RPMI7951 (cell line): ENCODE results near the gene CCNJL. TPM values are rescaled to one million over a fixed set of nuclear protein-coding genes. Genes with fewer than 3 reads are reported as not detected.
A peak's percentile ranks its signal among the peaks of the same experiment; 100 is the strongest.

Experiments
- DNase-seq: peaks from one replicate; pipeline ENCODE4 v3.0.0-alpha.2; 2012; ENCODE audit warnings: low read depth
- total RNA-seq: library from RNA; depleted of rRNA; stranded (reverse); fragments of >200 nt; shearing (Covaris generic); gene quantifications from 2 replicates; pipeline ENCODE4 v1.2.3, GENCODE V29; 2014

CCNJL gene
- total RNA-seq, 1 experiment from 2014 or later: 3.0 TPM

DNA sequence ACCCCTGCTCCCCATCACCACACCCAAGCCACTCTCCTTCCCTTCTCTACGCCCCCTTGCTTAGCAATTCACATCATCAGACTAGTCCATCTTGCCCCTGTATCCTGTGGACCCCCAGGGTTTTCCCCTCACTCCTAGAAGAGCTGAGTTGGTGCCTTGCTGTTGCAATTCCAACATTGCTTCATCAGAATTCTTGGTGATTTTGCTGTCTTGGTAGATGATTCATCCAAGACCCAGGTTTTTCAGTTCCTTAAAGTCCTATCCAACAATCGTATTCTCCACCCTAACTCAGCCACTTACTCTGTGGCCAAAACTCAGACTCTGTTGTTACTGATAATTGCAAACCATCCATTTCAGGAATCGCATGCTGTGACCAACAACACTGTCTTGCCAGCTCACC lies 21.4 kb upstream of the CCNJL start:
- no peak for DNase-seq

DNA sequence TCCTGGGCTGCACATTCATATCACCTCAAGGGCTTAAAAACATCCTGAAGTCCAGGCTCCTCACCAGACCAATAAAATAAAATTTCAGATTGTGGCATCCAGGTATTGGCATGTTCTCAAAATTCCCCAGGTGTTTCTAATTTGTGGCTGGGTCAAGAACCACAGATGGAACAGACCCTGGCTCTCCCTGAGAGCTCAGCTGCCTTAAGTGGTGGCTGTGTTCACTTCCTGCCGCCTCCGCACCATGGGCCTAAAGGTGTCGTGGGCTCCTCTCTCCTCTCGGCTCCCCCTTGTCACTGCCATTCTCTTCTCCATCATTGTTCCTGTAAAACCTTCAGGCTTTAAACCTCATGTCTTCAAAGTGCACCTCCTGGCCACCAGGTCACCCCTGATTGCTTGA lies 17.8 kb upstream of the CCNJL start:
- peak; percentile 7 for DNase-seq

DNA sequence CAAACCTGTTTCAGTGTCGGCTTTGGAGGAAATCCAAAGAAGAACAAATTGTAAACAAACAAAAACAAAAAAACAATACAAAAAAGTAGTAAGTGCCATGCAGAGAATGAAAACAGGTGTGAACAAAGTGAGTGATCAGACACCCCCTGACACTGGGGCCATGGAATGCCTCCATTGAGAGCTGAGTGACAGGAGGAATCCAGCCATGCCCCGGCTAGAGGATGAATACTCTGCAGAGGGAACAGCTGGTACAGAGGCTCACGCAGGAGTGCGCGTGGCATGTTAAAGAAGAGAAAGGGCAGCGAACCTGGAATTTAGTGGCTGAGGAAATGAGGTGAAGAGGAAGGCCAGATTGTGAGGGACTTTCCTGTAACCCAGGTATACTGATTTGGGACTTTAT lies 15.5 kb upstream of the CCNJL start:
- DNase-seq: no peak

DNA sequence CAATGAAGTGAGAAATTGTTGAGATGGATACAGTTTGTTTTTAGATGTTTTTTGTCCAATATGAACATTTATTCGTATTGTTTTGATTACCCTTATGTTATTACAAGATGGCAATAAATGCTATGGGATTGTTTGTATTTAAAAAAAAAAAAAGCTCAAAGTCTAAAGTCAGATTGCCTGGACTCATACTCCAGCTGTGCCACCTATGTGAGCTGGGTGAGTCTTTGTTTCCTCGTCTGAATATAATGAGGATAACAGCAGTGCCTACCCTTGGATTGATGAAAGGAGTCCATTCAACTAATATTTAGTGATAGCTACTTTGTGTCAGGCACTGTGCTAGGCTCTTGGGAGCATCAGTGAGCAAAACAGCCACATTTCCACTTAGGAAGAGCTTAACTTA lies 14.6 kb upstream of the CCNJL start:
- no peak for DNase-seq

DNA sequence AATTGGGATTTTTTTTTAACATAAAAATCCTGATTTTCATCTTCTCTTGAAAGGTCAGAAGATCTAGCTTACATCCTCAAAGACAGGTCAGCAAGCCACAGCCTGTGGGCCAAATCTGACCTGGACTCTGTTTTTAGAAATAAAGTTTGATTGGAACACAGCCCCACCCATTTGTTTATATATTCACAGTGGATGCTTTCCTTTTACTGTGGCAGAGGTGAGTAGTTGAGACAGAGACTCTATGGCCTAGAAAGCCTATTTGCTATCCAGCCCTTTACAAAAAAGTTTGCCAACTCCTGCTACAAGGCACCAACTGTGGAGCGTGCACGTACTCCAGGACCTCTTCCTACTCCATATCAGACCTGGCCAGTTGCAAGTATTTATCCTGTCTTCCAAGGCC lies 13.4 kb upstream of the CCNJL start:
- no peak for DNase-seq

DNA sequence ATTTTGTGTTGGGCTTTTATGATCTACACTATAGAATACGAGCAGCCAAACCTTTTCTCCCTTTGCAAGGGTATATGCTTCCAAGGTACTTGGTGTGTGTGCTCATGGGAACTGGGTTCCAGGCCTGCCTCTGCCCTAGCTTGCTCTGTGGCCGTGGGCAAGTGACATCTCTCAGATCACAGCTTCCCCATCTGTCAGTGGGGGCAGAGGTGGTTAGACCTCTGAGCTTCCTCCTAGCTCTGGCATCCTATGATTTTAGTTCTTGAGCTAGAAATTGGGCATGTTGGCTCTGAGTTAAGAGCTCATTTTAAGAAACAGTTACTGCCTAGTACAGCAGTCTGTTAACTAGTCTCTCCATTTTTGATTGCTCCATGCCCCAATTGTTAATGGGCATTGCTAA lies 12.5 kb upstream of the CCNJL start:
- no peak for DNase-seq

DNA sequence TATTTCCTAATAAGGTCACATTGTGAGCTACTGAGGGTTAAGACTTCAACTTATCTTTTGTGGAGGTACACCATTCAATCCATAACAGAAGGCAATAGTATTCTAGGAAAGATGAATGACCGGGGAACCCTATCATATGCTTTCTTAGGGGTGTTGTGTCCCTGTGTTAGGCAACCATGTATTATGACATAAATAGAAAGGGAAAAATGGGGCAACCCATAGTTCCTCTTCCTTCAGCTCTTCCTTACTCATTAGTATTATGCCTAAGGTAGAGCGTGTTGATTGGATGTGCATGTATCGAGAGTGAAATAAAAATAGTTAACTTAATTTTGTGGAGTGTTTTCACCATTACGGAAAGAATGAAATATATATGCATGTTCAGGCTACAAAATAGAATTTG lies 6.0 kb upstream of the CCNJL start:
- DNase-seq: no peak

DNA sequence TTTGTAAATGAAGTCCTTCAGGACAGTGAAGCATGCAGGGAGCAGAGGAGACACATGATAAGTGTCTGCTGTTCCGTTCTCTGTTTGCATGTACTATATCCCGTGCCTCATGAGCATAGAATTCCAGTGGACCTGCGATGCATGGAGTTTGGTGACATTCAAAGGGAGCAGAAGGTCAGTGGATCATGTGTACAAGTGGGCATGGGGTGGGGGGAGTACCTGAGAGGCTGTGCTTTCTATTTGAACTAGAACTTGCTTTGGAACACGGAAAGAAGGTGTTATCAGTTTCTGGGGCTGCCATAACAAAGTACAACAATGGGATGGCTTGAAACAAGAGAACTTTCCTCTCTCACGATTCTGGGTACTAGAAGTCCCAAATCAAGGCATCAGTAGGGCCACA lies 5.1 kb upstream of the CCNJL start:
- DNase-seq: no peak

DNA sequence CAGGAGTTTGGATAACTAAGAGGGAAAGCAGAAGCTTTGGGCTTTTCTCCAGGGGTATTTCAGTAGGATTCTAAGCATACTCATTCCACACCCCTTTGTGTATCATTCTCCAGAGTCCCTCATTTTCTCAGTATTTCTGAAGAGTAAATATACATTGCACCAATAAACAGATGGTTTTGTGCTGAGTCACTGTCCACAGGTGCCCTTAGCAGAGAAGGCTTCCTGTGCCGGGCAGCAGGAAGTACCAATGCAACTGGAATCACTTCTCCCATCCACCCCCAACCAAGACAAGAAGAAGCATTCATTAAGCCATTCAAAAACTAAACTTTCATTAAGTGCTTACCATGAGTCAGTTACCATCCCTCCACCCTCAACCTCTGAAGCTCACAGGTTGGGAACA lies 3.6 kb upstream of the CCNJL start:
- peak; percentile 64 for DNase-seq

DNA sequence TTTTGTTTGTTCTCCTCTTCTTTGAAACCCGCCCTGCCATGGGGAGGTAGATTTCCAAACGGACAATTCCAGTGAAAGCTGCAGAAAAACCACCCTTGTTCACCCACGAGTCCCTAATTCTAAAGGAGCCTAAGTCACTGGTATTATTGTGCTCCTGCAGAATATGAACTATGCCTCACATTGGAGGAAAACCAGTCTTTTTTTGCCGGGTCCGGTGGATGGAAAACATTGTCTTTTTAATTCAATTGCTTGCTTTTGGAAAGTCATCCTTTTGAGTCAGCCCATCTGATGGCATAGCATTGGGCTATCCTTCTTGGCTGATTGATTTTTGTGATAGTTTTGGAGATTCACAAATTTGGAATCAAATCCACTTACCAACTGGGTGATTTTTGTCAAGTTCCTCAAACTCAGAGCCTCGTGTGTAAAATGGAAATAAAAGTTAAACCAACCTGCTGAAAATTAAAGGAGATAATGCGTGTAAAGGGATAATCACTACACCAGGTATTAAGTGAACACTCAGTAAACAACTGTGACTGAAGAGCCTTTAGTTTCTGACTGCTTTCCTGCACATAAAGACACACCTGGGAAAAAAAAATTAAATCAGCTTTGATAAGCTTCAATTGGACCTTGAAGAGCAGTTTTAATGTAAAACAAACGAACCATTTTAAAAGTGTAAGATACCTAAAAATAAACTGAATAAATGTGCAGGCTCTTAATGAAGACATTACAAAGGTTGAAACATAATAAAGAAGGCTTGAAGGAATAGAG lies 780 bp upstream of the CCNJL start:
- no peak for DNase-seq

DNA sequence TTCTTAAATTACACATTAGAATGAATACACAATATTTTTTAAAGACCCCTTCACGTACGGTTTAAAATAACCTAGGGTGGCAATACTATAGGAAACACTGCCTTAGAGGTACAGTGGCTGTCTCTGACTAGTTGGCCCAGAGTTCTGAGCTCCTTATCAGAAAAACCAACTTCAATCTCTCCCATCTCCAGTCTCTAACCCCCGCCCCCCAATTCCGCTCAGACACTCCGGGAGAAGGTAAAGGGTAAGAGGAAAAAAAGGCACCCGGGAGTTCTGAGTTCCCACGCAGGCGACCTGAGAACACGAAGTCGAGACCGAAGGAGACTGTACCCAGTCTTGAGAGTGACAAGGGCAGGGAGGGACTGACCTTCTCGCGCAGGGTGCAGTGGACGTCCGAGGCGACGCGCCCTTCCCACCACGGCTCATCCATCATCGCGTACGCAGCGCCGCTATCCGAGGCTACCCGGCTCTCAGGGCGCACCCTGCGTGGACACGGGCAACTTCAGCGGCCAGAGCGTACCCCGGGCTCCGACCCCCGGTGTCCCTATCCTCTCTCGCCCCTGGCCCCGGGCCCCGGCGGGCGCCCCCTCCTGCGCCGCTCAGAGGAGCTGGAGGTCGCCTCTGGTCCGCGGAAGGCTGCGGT lies 752 bp downstream of the CCNJL start:
- DNase-seq: peak; percentile 30

DNA sequence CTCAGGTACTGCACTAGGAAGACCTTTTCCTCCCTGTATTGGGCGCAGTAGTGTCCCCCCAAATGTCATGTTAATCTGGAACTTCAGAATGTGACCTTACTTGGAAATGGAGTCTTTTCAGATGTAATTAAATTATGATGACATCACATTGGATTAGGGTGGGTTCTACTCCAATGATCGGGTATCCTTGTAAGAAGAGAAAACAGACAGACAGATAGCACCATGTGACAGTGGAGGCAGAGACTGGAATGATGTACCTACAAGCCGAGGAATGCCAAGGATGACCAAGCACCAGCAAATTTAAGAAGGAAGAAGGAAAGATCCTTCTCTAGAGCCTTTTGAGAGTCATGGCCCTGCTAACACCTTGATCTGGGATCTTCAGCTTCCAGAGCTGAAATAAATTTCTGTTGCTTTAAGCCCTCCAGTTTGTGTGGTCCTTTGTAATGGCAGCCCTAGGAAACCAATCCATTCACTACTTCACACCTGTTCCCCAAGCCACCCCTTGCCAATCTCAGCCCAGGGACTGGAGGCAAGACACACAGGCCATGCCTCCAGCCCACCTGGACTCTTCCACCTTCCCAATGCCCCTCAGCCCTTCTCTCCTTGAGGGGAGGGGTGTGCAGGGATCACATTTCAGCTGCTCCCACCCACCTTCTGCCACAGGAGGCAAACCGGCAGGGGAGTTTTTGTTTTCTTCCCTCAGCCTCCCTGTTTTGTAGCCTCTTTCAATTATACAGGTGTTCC lies 1.6 kb downstream of the CCNJL start:
- DNase-seq: no peak

DNA sequence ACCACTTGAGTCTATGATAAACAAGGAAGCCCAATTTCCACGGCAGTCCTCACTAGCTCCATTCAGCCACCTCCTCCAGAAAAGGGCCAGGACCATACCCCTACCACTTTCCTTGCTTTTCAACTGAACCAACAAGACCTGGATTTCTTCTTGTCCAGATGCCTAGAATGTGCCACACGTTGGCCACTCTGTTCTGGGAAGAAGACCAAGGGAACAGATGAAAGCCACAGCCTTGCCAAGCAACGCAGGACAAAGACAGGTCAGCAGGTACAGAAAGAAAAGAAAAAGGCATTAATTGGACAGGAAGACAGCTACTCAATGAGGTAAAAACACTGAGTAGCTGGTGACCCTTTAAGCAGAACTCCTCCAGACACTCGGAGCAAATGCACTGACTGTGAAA lies 2.2 kb downstream of the CCNJL start:
- DNase-seq: no peak

DNA sequence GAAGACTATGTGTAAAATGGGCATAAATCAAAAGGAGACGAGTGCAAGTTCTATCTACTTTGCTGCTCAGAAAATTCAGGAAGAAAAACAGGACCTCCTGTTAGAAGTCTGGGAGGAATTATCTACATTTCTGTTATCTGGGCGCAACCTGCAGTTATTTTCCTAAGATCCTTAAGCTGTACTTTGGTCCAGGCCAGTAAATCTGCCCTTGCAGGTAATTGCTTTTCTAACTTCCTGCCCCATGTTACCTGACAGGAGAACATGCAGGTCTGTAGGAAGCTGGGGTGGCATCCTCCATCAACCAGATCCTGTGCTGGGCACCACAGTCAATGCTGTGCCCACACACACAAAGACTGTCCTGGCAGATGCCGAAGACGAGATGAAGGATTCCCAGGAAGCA lies 5.7 kb downstream of the CCNJL start:
- DNase-seq: no peak

DNA sequence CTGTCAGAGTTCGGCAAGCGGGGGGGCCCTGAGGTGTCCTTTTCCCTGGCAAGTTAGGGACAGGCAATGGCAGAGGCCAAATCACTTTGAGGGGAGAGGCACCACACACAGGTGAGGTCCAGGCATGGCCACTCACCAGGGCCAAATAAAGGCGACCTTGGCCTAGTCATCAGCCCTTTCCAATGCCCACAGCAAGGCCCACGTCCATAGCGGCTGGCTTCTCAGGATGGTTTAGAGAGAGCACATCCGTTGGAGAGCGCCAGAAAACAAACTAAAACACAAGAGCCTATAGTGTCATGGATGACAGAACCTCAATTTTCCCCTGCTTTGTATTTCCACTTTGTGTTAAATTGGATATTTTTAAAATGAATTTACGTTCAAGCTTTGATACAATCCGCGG lies 7.0 kb downstream of the CCNJL start:
- no peak for DNase-seq

DNA sequence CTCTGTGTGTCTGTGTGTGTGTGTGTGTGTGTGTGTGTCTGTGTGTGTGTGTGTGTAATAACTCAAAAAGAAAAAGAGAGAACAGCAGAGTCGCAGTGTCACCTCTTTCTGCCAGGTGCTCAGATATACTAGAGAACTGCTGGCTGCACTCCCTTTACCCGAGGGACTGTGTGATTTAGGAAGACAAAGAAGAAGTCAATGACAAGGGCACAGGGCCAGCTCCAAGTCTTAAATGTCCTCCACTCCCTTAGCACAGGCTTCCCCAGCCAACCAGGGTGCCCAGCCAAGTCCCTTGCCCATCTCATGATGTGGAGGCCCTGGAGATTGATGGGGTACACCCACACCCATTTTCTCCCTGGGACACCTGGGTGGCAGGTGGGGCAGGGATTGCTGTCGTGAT lies 8.7 kb downstream of the CCNJL start:
- DNase-seq: no peak

DNA sequence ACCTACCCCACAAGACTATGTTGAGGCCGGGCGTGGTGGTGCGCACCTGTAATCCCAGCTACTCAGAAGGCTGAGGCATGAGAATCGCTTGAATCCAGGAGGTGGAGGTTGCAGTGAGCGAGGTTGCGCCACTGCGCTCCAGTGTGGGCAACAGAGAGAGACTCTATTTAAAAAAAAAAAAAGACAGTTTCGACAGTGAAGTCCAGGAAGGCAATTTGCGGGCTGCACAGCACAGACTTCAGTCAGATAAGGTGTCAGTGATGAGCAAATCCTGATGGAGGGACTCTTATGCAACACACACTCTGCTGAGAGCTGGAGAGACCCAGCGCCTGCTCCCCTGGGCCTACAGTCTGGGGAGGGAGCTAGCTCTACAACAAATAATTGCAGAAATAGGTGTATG lies 14.2 kb downstream of the CCNJL start:
- no peak for DNase-seq

DNA sequence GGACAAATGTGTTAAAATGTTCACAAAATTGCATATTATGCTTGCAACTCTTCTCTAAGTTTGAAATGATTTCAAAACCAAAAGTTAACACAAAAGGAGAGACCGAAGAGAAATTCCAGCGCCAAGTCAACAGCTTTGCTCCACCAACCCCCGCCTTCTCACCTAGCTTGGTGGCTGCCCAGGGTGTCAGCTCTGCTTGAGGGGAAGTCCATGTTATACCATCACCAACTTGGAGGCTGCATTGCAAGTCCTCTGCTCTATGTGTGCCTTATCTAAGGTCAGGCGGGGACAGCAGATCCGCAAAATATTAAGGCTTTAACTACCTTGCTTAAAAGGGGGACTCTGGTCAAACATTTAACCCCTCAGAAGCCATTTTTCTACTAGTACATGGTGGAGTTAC lies 14.6 kb downstream of the CCNJL start:
- no peak for DNase-seq

DNA sequence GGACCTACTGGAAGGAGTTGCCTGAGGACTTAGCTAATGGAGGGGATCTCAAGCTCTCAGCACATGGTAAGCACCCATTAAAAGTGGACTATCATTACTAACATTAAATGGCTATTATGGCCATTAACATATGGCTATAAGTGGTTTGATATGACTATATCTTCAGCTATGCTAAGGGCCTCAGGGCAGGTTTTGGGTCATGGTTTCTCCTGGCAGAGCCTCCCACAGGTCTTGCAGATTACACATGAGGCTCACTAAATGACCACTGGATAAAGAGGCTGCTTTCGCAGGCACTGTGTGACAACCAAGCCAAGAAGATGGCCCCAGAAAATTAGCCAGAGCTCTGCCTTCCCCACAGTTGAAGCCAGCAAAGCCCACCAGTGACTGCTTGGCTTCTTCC lies 15.4 kb downstream of the CCNJL start:
- DNase-seq: peak; percentile 53

DNA sequence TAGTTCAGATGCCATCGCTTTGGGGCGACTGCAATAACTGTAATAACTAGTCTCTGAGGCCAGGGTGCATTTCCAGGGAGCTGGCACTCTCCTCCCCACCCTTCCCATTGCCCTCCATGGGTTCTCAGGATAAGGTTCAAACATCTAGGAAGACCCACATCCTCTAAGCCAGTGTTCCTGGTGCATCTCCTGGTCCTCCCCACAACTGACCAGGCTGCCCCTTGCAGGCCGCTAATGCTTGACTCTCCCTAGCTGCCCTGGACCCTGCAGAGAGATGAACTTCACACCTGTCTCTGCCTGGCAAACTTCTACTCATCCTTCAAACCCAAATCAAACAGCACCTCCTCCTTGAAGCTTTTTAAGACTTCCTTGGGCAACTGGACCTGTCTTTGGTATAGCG lies 15.9 kb downstream of the CCNJL start:
- no peak for DNase-seq

DNA sequence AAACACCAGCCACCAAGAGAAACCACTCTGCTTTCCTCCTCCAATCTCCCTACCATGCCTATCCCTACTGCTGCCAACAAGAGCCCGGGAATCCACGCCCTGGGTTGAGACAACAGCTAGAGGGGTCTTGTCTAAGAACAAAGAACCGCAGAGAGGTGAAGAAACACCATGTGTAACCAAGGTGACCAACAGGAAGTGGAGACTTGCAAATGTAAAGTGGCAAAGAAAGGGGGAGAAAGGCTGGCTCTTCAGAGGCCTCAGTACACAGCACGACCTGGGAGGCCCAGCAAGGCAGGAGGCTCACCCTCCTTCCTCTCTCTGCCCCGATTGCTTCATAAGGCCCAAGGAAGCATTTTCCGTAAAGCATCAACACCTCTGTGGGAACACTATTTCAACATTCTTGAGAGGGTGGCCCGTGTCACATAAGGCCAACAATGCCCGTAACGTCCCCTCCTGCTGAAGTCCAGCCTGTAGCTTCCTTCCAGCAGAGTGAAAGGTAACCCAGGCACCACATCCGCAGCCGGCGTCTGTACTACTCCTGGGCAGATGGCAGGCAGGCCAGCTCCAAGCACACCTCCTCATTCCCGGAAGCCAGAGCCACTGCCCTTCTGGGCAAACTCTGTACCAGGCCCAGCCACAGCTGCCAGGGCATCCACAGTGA lies 18.3 kb downstream of the CCNJL start:
- peak; percentile 12 for DNase-seq

DNA sequence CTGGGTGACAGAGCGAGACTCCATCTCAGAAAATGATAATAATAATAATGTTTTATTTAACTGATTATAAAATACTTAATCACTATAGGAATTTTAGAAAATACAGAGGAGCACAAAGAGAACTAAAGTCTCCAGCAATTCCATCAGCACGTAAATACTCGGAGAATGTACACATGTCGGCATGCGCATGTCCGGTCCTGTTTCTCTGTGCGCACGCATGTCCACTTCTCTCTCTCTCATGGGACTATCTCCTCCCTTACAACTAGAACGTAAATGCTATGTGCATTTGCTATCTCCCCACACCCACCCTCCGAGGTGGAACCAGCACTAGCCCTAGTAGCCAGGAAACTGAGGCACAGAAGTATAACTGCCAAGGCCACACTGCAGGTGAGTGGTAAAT lies 19.0 kb downstream of the CCNJL start:
- no peak for DNase-seq

DNA sequence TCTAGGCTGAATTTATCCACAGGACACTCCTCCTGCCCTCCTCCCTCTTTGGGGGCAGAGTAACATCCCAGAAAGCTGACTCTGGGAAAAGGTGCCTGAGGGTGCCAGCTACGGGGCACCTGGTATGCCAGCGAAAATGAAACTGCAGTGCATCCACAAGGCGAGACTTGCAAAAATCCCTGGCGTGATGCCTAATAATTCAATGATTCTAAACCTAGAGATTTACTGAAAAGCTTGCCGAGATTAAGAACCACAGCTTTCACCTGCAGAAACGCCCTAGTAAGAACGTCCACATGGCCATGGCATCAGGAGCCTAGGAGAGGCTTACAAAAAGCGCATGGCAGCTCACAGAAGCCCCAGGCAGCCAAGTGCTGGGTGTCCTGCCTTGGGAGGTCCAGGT lies 20.9 kb downstream of the CCNJL start:
- DNase-seq: no peak
